Kidney (tissue), 14 donors: ENCODE results near the gene SMAGP. TPM values are rescaled to one million over a fixed set of nuclear protein-coding genes. Genes with fewer than 3 reads are reported as not detected.
"Not testable (repeated sequence)": the region's sequence is repeated elsewhere in the genome, so short reads cannot be mapped to it uniquely, and the experiment has no call there.

Experiments
- DNase-seq, 5 donors: peaks; one replicate each; pipeline ENCODE4 v3.0.0-alpha.2; 2013 to 2020
- FAIRE-seq: peaks from 2 replicates; lab custom pipeline; 2012; peaks lifted over from hg19 to GRCh38; lab: Jason Lieb, UNC
- H3K27ac ChIP-seq, 2 donors: one replicate each; pipeline ENCODE4 v1.7.0; 2013; ENCODE audit warnings: low read depth in 2 of 2, low read length in 2 of 2, inconsistent platforms in 1 of 2
- H3K27me3 ChIP-seq: one replicate; pipeline ENCODE4 v1.7.1; 2013; ENCODE audit warnings: low read length, inconsistent platforms; ENCODE audit not compliant: control insufficient read depth, insufficient read depth
- H3K36me3 ChIP-seq, 3 donors: one replicate each; pipeline versions ENCODE4 v1.7.0 to v1.7.1; 2013; ENCODE audit warnings: low read length in 3 of 3, control low read depth in 1 of 3, inconsistent platforms in 1 of 3; ENCODE audit not compliant: insufficient read depth in 3 of 3, control insufficient read depth in 2 of 3
- H3K4me1 ChIP-seq, 3 donors: one replicate each; pipeline versions ENCODE4 v1.7.0 to v1.7.1; 2013; ENCODE audit warnings: low read length in 3 of 3, inconsistent platforms in 1 of 3, low read depth in 1 of 3; ENCODE audit not compliant: control insufficient read depth in 2 of 3, insufficient read depth in 2 of 3
- H3K4me3 ChIP-seq, 3 donors: one replicate each; pipeline versions ENCODE4 v1.7.0 to v1.8.1; 2013; ENCODE audit warnings: low read length in 3 of 3, control low read depth in 1 of 3, inconsistent platforms in 1 of 3
- H3K9ac ChIP-seq, 3 donors: one replicate each; pipeline versions ENCODE4 v1.7.0 to v1.7.1; 2013; ENCODE audit warnings: low read length in 3 of 3, control low read depth in 1 of 3, inconsistent platforms in 1 of 3
- H3K9me3 ChIP-seq, 3 donors: one replicate each; pipeline versions ENCODE4 v1.7.0 to v1.7.1; 2013; ENCODE audit warnings: low read length in 3 of 3, control low read depth in 1 of 3, inconsistent platforms in 1 of 3; ENCODE audit not compliant: control insufficient read depth in 2 of 3, insufficient read depth in 1 of 3
- intact Hi-C: fragments of 100-400 bp; cut with DNase I; formaldehyde crosslinking; loops from one replicate; pipeline ENCODE4 v1.11.1; 2022
- polyA plus RNA-seq: library from polyadenylated mRNA; stranded (reverse); fragments of 350-450 nt; fragmentation: Illumina TruSeq; extraction: RNeasy Lipid Tissue Mini Kit (QIAGEN cat#74804); gene quantifications from one replicate; pipeline ENCODE4 v1.2.3, GENCODE V29; 2014; ENCODE audit warnings: low read depth, low replicate concordance; ENCODE audit not compliant: insufficient read depth
- total RNA-seq: library from RNA; stranded (reverse); fragmentation: NEBNext Ultra II Directional; extraction: Animal tissue kit (Norgen Biotek cat#: 25700); gene quantifications from one replicate; pipeline ENCODE4 v1.2.1, GENCODE V29; 2021
- TF ChIP-seq, protein P1 (sequence below): IDR thresholded peaks from 3 replicates; pipeline ENCODE4 v1.5.1; 2012; ENCODE audit warnings: mild to moderate bottlenecking, moderate library complexity, borderline replicate concordance; ENCODE audit not compliant: insufficient read depth; ENCODE audit errors: extremely low read depth
- donor health status: control.
- donor health status: control.
- donor health status: control.
- donor health status: control.
- donor health status: control.
- donor health status: DM: yes; HTN: yes; CAD: no.
- donor health status: Normal renal cell carcinoma (clear cell type).

The SMAGP gene
- total and polyA plus RNA-seq, 2 donors from 2014 or later, result 22.8 to 28.5 TPM

DNA sequence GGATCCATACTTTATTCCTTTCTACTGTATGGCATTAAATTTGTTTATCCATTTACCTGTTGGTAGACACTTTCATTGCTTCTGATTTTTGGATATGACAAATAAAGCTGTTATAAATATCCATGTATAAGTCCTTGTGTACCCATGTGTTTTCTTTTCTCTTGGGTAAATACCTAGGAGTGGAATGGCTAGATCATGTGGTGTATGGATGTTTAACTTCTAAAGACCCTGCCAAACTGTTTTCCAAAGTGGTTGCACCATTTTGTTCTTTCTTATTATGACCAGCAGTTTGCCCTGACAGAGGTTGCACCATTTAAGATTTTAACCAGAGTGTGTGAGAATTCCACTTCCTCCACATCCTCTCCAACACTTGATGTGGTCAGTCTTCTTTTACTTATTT, 37.6 kb downstream of the SMAGP start:
- Histone ChIP-seq H3K9ac (no peak overlapping the region), H3K36me3 (no peaks in the 10 kb centered on the region), H3K4me1 (peaks cover 0 to 2% (median 0%) of the 10 kb centered on the region in 3 donors), H3K4me3 (no peak overlapping the region), H3K9me3 (no peaks in the 10 kb centered on the region), H3K27me3 (no peaks in the 10 kb centered on the region), H3K27ac (no peak overlapping the region)
- no peak for FAIRE-seq
- intact Hi-C loops, result no loop called here
- DNase-seq, result no peak
- TF ChIP-seq, protein P1, sequence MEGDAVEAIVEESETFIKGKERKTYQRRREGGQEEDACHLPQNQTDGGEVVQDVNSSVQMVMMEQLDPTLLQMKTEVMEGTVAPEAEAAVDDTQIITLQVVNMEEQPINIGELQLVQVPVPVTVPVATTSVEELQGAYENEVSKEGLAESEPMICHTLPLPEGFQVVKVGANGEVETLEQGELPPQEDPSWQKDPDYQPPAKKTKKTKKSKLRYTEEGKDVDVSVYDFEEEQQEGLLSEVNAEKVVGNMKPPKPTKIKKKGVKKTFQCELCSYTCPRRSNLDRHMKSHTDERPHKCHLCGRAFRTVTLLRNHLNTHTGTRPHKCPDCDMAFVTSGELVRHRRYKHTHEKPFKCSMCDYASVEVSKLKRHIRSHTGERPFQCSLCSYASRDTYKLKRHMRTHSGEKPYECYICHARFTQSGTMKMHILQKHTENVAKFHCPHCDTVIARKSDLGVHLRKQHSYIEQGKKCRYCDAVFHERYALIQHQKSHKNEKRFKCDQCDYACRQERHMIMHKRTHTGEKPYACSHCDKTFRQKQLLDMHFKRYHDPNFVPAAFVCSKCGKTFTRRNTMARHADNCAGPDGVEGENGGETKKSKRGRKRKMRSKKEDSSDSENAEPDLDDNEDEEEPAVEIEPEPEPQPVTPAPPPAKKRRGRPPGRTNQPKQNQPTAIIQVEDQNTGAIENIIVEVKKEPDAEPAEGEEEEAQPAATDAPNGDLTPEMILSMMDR, result no peak

DNA sequence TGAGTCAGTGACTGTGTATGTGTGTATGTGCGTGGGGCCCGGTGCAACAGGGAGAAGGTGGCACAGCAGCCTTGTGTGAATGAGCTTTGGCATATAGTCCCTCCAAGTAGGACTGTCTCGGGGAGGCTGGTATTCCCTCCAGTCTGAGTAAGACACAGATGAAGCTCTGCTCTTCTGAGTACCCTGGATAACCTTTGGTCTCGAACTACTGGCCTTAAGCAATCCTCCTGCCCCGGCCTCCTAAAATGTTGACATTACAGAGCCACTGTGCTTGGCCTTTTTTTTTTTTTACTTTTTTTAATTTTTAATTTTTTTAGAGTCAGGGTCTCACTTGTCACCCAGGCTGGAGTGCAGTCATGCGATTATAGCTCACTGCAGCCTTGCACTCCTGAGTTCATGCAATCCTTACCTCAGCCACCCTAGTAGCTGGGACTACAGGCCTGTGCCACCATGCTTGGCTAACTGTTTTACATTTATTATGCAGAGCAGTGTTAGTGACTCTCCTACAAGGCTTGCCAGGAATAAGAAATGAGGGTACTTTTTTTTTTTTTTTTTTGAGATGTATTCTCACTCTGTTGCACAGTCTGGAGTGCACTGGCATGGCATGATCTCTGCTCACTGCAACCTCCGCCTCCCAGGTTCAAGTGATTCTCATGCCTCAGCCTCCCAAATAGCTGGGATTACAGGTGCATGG, 41.0 kb downstream of the SMAGP start:
- Histone ChIP-seq H3K27me3 (no peaks in the 10 kb centered on the region), H3K27ac (no peak overlapping the region), H3K9me3 (no peaks in the 10 kb centered on the region), H3K9ac (no peak overlapping the region), H3K4me3 (no peak overlapping the region), H3K36me3 (no peaks in the 10 kb centered on the region), H3K4me1 (peaks cover 0 to 2% (median 0%) of the 10 kb centered on the region in 3 donors)
- FAIRE-seq (no peak), DNase-seq (no peak)
- intact Hi-C loops, result no loop called here
- TF ChIP-seq, protein P1, result no peak

DNA sequence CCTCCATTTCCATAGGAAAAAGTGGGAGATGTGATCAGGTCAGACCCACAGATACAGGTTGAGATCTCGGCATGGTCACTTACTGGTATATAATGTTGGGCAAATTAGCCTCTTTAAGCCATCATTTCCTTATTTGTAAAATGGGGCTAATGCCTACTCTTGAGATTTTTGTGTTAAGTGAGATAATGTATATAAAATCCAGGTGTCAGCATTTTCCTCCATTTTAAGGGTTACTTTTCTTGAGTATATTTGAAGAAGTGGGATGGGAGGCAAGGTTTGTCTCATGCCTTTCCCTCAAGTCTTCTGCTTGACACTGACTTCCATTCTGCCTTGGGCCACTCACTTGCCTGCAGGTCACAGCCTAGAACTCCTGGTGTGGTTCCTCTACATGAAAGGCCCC, 42.3 kb downstream of the SMAGP start:
- intact Hi-C loops, result no loop called here
- Histone ChIP-seq H3K4me1 (peaks cover 0 to 2% (median 0%) of the 10 kb centered on the region in 3 donors), H3K9me3 (no peaks in the 10 kb centered on the region), H3K9ac (no peak overlapping the region), H3K4me3 (no peak overlapping the region), H3K36me3 (no peaks in the 10 kb centered on the region), H3K27me3 (no peaks in the 10 kb centered on the region), H3K27ac (no peak overlapping the region)
- TF ChIP-seq, protein P1, result no peak
- no peak for FAIRE-seq
- DNase-seq, result peak in 1 of 5 donors; percentile 6

DNA sequence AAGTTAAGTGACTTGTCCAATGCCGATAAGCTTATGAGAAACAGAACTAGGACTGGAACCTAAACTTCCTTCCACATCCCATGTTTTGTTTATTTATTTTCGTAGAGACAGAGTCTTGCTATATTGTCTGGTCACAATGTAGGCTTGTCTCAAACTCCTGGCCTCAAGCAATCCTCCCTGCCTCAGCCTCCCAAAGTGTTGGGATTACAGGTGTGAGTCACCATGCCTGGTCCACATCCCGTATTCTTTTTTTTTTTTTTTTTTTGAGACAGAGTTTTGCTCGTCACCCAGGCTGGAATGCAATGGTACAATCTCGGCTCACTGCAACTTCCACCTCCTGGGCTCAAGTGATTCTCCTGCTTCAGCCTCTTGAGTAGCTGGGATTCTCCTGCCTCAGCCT, 43.1 kb downstream of the SMAGP start:
- H3K27ac ChIP-seq, H3K9me3 ChIP-seq, DNase-seq, H3K36me3 ChIP-seq, intact Hi-C loops, H3K27me3 ChIP-seq, H3K4me1 ChIP-seq, FAIRE-seq, H3K9ac ChIP-seq, H3K4me3 ChIP-seq: not testable (repeated sequence)
